GM12873 (cell line): Measurements from ENCODE around the gene AMOTL1.

Experiments
- TF ChIP-seq, protein P1 (sequence below): IDR thresholded peaks from 2 replicates; pipeline ENCODE4 v1.5.1; 2012; ENCODE audit warnings: low read depth, mild to moderate bottlenecking, moderate library complexity, low read length, control low read depth; ENCODE audit not compliant: insufficient read depth; ENCODE audit errors: missing control alignments

AMOTL1 gene

DNA sequence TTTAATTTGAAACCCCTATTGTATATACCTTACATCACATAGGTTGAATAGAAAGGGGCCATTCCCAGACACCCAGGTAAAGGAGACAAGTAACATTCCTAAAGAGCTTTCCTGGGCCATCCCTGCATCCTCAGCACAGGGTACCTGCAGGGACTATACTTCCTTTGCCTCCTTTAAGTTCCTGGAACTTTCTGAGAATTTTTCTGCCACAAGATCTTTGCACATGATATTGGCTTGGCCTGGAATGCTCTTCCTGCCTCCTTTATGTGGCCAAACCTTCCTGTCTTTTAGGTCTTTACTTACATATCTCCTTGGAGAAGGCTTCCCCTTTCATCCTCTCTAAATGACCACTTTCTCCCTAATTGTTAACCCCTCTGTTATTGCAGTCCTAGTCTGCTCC, 7.9 kb upstream of the AMOTL1 start:
- TF ChIP-seq, protein P1, sequence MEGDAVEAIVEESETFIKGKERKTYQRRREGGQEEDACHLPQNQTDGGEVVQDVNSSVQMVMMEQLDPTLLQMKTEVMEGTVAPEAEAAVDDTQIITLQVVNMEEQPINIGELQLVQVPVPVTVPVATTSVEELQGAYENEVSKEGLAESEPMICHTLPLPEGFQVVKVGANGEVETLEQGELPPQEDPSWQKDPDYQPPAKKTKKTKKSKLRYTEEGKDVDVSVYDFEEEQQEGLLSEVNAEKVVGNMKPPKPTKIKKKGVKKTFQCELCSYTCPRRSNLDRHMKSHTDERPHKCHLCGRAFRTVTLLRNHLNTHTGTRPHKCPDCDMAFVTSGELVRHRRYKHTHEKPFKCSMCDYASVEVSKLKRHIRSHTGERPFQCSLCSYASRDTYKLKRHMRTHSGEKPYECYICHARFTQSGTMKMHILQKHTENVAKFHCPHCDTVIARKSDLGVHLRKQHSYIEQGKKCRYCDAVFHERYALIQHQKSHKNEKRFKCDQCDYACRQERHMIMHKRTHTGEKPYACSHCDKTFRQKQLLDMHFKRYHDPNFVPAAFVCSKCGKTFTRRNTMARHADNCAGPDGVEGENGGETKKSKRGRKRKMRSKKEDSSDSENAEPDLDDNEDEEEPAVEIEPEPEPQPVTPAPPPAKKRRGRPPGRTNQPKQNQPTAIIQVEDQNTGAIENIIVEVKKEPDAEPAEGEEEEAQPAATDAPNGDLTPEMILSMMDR = no peak

DNA sequence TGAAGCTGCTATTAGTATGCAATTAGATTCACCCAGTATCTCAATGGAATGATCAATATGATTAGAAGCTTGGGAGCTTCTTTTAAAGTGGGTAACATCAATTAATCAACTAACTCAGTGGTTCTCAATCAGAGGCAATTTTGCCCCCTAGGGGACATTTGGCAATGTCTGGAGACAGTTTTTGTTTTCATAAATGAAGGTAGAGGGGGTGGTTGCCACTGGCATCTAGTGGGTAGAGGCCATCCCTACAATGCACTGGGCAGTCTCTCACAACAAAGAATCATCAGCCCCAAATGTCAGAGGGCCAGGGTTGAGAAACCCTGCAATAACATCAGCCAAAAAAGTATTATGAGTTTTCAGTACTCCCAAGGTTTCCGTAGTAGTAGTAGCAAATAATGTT, 5.9 kb upstream of the AMOTL1 start:
- TF ChIP-seq, protein P1 = peak; percentile 38

DNA sequence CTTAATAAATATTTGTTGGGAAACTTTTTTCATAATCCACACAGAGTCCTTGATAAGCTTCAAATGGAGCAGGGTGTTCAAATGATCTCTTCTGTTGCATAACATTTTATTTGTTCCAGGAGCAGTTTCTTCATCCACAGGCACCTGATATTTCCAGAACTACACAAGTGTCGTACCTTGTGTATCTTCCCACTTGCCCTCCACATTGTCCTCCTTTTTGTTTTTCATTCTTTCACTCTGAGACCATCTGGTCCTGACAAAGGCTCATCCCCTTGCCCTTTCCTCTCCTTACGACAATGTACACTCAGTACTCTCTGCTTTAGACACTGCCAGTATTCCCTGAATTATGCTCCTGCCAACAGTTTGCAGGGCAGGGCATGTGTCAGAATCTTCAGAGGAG, 5.2 kb upstream of the AMOTL1 start:
- TF ChIP-seq, protein P1 = no peak

DNA sequence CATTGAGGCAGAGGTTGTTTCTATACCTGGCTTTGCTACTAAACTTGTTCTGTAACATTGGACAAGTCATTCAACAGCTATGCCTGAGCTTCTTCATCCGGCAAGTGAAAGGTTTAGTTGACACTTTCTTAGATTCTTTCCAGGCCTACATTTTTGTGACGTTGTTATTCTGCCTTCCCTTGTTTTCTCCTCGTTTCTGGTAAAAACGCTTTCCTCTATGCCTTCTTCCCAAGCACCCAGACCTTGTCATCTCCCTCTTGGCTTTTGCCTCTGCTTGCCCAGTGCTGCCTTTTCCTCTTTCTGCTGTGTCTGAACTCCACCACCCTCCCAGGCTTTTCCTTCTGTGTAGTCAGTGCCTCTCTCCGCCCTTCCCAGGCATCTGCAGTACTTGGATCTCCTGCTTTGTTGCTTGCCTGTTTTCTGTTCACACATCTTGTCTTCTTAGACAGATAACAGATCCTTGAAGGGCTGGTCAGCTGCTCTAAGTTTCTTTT, 1.4 kb upstream of the AMOTL1 start:
- TF ChIP-seq, protein P1 = no peak

DNA sequence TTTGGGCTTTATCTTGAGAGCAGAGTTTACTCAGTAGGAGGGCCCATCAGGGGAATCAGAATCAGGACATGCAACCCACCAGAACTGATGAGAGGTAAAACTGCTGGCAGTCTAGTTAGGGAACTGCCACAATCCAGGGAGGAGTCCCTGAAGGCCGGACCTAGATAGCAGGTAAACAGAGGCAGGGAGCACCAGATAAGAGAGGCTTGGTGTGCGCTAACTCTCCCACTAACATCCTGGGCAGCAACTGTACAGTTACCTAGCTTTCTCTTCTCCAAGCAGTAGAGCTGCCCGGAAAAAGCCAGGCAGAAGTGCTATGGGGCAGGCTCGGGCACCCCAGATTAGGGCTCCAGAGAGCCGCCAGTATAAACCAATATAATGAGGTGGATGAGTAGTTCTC, 865 bp upstream of the AMOTL1 start:
- TF ChIP-seq, protein P1 = no peak

DNA sequence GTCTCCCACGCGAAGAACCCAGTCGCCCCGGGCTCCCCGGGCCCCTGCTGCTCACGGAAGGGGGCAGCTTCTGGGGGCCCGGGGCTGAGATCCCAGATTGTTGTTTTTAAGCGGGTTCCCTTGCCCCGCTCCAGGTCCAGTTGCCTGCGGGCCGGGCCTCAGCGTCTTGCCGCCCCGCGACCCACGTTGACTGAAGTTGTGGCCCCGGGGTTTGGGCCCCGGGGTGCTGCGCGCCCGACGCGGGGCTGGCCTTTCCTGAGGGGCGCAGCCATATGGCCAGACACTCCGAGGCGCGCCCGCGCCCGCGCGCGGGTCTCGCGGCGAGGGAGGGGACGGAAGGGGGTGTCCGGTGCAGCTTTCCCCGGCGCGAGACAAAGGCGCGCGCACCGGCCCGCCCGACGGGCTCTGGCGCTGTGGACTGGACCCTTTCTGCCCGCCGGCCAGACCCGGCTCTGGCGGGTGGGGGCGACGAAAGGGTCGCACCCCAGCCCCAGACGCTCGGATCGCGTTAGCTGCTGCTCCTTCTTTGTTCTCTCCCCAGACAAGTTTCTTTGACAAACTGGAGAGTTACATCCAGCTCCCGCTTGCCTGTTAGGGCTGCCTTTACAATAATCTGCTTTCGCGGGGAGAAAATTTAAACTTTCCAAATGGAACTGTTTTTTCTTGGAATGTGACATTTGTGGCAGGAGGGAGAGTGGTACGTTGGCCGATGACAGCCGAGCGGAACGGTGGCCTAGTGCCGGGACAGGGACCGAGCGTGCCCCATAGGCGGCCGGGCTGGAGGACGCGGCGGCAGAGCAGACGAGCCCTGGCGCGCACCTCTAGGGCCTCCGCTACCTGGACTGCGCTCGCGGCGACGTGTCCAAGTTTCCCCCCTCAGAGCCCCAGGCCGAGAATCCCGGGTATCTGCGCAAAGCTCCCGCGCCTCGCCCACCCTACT, 716 bp downstream of the AMOTL1 start:
- TF ChIP-seq, protein P1 = no peak

DNA sequence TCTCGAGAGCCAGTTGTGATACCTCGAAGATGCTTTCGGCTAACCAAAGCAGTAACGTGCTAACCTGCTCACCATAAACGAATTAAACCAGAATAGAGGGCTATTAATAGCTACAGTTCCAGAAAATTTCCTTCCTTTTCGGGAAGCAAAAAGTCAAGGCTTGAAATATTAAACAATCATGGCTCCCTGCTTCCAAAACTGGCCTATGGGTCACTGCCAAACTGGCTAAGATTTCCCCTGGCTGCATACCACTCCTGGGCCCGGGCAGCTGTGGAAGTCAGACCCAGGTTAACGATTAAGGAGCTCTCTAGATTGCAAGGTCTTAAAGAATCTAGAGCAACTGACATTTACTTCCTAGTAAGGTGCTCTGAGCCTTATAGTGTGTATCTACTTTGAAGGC, 1.7 kb downstream of the AMOTL1 start:
- TF ChIP-seq, protein P1 = no peak
